ENCODE results near the gene SAMD3.
"Not testable (repeated sequence)": the region's sequence is repeated elsewhere in the genome, so short reads cannot be mapped to it uniquely, and the experiment has no call there.

Gene SAMD3

GRCh38 chr6:130239755-130240154, 17.0 kb upstream of the SAMD3 start:
- DNase-seq (ENCODE audit: low read depth in 1 of 2, low spot score in 1 of 2), result no peak
- no peak for TF ChIP-seq JUND (IDR thresholded peaks at IDR 0.05; ENCODE audit: low read depth)
- in situ Hi-C loops (cut with HindIII; ENCODE audit: low pct_unique_long_range_greater_than_20kb, low sequenced_read_pairs), result no loop called here

- in situ Hi-C loops (cut with HindIII; ENCODE audit: low pct_unique_long_range_greater_than_20kb, low sequenced_read_pairs), result no loop called here
- TF ChIP-seq JUND (IDR thresholded peaks at IDR 0.05; ENCODE audit: low read depth), result no peak
- no peak for DNase-seq (ENCODE audit: low read depth in 1 of 2, low spot score in 1 of 2)
Observed at GRCh38 chr6:130233330-130233729, 10.6 kb upstream of the SAMD3 start.

- in situ Hi-C loops (cut with HindIII; ENCODE audit: low pct_unique_long_range_greater_than_20kb, low sequenced_read_pairs), result not testable (repeated sequence)
- peak in 1 of 2 experiments; percentile 59 for DNase-seq (ENCODE audit: low read depth in 1 of 2, low spot score in 1 of 2)
Observed at GRCh38 chr6:130230531-130230930, 7.8 kb upstream of the SAMD3 start.

GRCh38 chr6:130229645-130230044, 6.9 kb upstream of the SAMD3 start:
- TF ChIP-seq JUND (IDR thresholded peaks at IDR 0.05; ENCODE audit: low read depth), result no peak
- in situ Hi-C loops (cut with HindIII; ENCODE audit: low pct_unique_long_range_greater_than_20kb, low sequenced_read_pairs), result no loop called here
- no peak for DNase-seq (ENCODE audit: low read depth in 1 of 2, low spot score in 1 of 2)

- no peak for TF ChIP-seq JUND (IDR thresholded peaks at IDR 0.05; ENCODE audit: low read depth)
- in situ Hi-C loops (cut with HindIII; ENCODE audit: low pct_unique_long_range_greater_than_20kb, low sequenced_read_pairs), result no loop called here
- DNase-seq (ENCODE audit: low read depth in 1 of 2, low spot score in 1 of 2), result no peak
Observed at GRCh38 chr6:130223508-130223907, 757 bp upstream of the SAMD3 start.

- in situ Hi-C loops (cut with HindIII; ENCODE audit: low pct_unique_long_range_greater_than_20kb, low sequenced_read_pairs), result no loop called here
- DNase-seq (ENCODE audit: low read depth in 1 of 2, low spot score in 1 of 2), result no peak
- TF ChIP-seq JUND (IDR thresholded peaks at IDR 0.05; ENCODE audit: low read depth), result no peak
Observed at GRCh38 chr6:130218134-130218533, 4.6 kb downstream of the SAMD3 start.

- DNase-seq (ENCODE audit: low read depth in 1 of 2, low spot score in 1 of 2), result no peak
- in situ Hi-C loops (cut with HindIII; ENCODE audit: low pct_unique_long_range_greater_than_20kb, low sequenced_read_pairs), result no loop called here
- no peak for TF ChIP-seq JUND (IDR thresholded peaks at IDR 0.05; ENCODE audit: low read depth)
Observed at GRCh38 chr6:130216620-130217019, 6.1 kb downstream of the SAMD3 start.

GRCh38 chr6:130215526-130215925, 7.2 kb downstream of the SAMD3 start:
- TF ChIP-seq JUND (IDR thresholded peaks at IDR 0.05; ENCODE audit: low read depth), result no peak
- in situ Hi-C loops (cut with HindIII; ENCODE audit: low pct_unique_long_range_greater_than_20kb, low sequenced_read_pairs), result no loop called here
- no peak for DNase-seq (ENCODE audit: low read depth in 1 of 2, low spot score in 1 of 2)

GRCh38 chr6:130212215-130212874, 10.4 kb downstream of the SAMD3 start:
- no peak for TF ChIP-seq JUND (IDR thresholded peaks at IDR 0.05; ENCODE audit: low read depth)
- DNase-seq (ENCODE audit: low read depth in 1 of 2, low spot score in 1 of 2), result no peak
- in situ Hi-C loops (cut with HindIII; ENCODE audit: low pct_unique_long_range_greater_than_20kb, low sequenced_read_pairs), result no loop called here

GRCh38 chr6:130211691-130212090, 11.1 kb downstream of the SAMD3 start:
- no peak for DNase-seq (ENCODE audit: low read depth in 1 of 2, low spot score in 1 of 2)
- in situ Hi-C loops (cut with HindIII; ENCODE audit: low pct_unique_long_range_greater_than_20kb, low sequenced_read_pairs), result no loop called here
- TF ChIP-seq JUND (IDR thresholded peaks at IDR 0.05; ENCODE audit: low read depth), result no peak

GRCh38 chr6:130207979-130208649, 14.6 kb downstream of the SAMD3 start:
- no peak for DNase-seq (ENCODE audit: low read depth in 1 of 2, low spot score in 1 of 2)
- in situ Hi-C loops (cut with HindIII; ENCODE audit: low pct_unique_long_range_greater_than_20kb, low sequenced_read_pairs), result no loop called here
- no peak for TF ChIP-seq JUND (IDR thresholded peaks at IDR 0.05; ENCODE audit: low read depth)

- no peak for DNase-seq (ENCODE audit: low read depth in 1 of 2, low spot score in 1 of 2)
- no peak for TF ChIP-seq JUND (IDR thresholded peaks at IDR 0.05; ENCODE audit: low read depth)
- in situ Hi-C loops (cut with HindIII; ENCODE audit: low pct_unique_long_range_greater_than_20kb, low sequenced_read_pairs), result no loop called here
Observed at GRCh38 chr6:130206479-130206878, 16.3 kb downstream of the SAMD3 start.

GRCh38 chr6:130204322-130204721, 18.4 kb downstream of the SAMD3 start:
- no peak for DNase-seq (ENCODE audit: low read depth in 1 of 2, low spot score in 1 of 2)
- in situ Hi-C loops (cut with HindIII; ENCODE audit: low pct_unique_long_range_greater_than_20kb, low sequenced_read_pairs), result no loop called here
- TF ChIP-seq JUND (IDR thresholded peaks at IDR 0.05; ENCODE audit: low read depth), result no peak

- in situ Hi-C loops (cut with HindIII; ENCODE audit: low pct_unique_long_range_greater_than_20kb, low sequenced_read_pairs), result no loop called here
- TF ChIP-seq JUND (IDR thresholded peaks at IDR 0.05; ENCODE audit: low read depth), result no peak
- no peak for DNase-seq (ENCODE audit: low read depth in 1 of 2, low spot score in 1 of 2)
Observed at GRCh38 chr6:130203370-130203769, 19.4 kb downstream of the SAMD3 start.

Measured in T47D (cell line).